HCT116 (cell line): ENCODE measurements around the gene FOXN3. TPM values are rescaled to one million over a fixed set of nuclear protein-coding genes. Genes with fewer than 3 reads are reported as not detected.

ENCODE experiments used
- ATAC-seq: fragments of 200-7000 bp; cut with Tn5 transposase; 2 replicates; pipeline ENCODE4 v1.9.1; 2020; ENCODE audit warnings: mild to moderate bottlenecking, moderate library complexity
- BruUV-seq: library from RNA; stranded (reverse); fragments of 400-500 nt; replicated peaks from 2 replicates; lab custom pipeline; 2021; lab: Mats Ljungman, UMichigan
- CTCF ChIA-PET: fragments of 300-600 bp; sonication (Branson Sonifier 250); formaldehyde crosslinking; loops from one replicate; lab custom pipeline; 2021; ENCODE audit warnings: antibody characterized with exemption; lab: Charles Lee
- POLR2A ChIA-PET: fragments of 300-600, 350-600 bp; sonication (Branson Sonifier 250); formaldehyde crosslinking; loops from one replicate; lab custom pipeline; 2021; ENCODE audit warnings: antibody characterized with exemption; lab: Charles Lee
- RAD21 ChIA-PET, 2 experiments: fragments of 300-600 bp; sonication (Branson Sonifier 250); formaldehyde crosslinking; loops; one replicate each; lab custom pipeline; 2023; ENCODE audit warnings: low total read pairs in 2 of 2; ENCODE audit not compliant: uncharacterized antibody in 2 of 2, unreplicated experiment in 2 of 2, low non-redundant PET in 1 of 2; lab: Charles Lee
- DNase-seq: peaks from one replicate; pipeline ENCODE4 v3.0.0-alpha.2; 2010; ENCODE audit warnings: low read depth, low spot score
- H2AFZ ChIP-seq: fragments of 200-600 bp; shearing (Covaris generic), sonication (generic); 2 replicates; pipeline ENCODE4 v1.6.1; 2017; ENCODE audit warnings: low read depth, mixed run types, mixed read lengths, antibody characterized with exemption, low read length; ENCODE audit not compliant: poor library complexity, severe bottlenecking
- H3K27ac ChIP-seq: 2 replicates; pipeline ENCODE4 v1.5.1; 2012; ENCODE audit warnings: low read depth, low read length
- H3K27me3 ChIP-seq: fragments of 200-600 bp; sonication (generic); 2 replicates; pipeline ENCODE4 v1.6.1; 2016; ENCODE audit warnings: mixed run types, low read length, mixed read lengths; ENCODE audit not compliant: insufficient read depth
- H3K36me3 ChIP-seq, 2 experiments: fragments of 200-500 bp in 1 of 2; fragments of 200-600 bp in 1 of 2; sonication (Bioruptor generic) in 1 of 2; sonication (generic) in 1 of 2; 2 replicates each; pipeline versions ENCODE4 v1.5.1 to v1.6.1; 2014 to 2016; ENCODE audit warnings: low read length in 2 of 2, inconsistent platforms in 1 of 2, mixed read lengths in 1 of 2, mixed run types in 1 of 2; ENCODE audit not compliant: insufficient read depth in 2 of 2, control insufficient read depth in 1 of 2
- H3K4me1 ChIP-seq, 2 experiments: fragments of 200-600 bp in 1 of 2; sonication (generic) in 1 of 2; 2 replicates each; pipeline versions ENCODE4 v1.5.1 to v1.6.1; 2012 to 2017; ENCODE audit warnings: low read length in 2 of 2, inconsistent platforms in 1 of 2, mild to moderate bottlenecking in 1 of 2, mixed read lengths in 1 of 2, mixed run types in 1 of 2, moderate library complexity in 1 of 2; ENCODE audit not compliant: insufficient read depth in 2 of 2, control insufficient read depth in 1 of 2
- H3K4me2 ChIP-seq: fragments of 200-600 bp; sonication (generic); 2 replicates; pipeline ENCODE4 v1.6.1; 2017; ENCODE audit warnings: mixed run types, low read length, mixed read lengths
- H3K4me3 ChIP-seq, 2 experiments: fragments of 200-600 bp in 1 of 2; sonication (generic) in 1 of 2; replicated peaks in 1 of 2; 2 replicates each; pipeline ENCODE4 v1.5.1; 2011 to 2016; ENCODE audit warnings: low read length in 2 of 2, control low read depth in 1 of 2, low read depth in 1 of 2, mild to moderate bottlenecking in 1 of 2, mixed read lengths in 1 of 2, mixed run types in 1 of 2
- H3K79me2 ChIP-seq: fragments of 200-600 bp; sonication (generic); 2 replicates; pipeline ENCODE4 v1.6.1; 2017; ENCODE audit warnings: mild to moderate bottlenecking, mixed run types, low read length, moderate library complexity, mixed read lengths; ENCODE audit not compliant: insufficient read depth
- H3K9ac ChIP-seq: fragments of 200-600 bp; sonication (generic); 2 replicates; pipeline ENCODE4 v1.6.1; 2016; ENCODE audit warnings: low read length, mixed read lengths
- H3K9me2 ChIP-seq: fragments of 200-600 bp; sonication (generic), shearing (Covaris generic); 2 replicates; pipeline ENCODE4 v1.6.1; 2017; ENCODE audit warnings: mixed run types, mild to moderate bottlenecking, moderate library complexity; ENCODE audit not compliant: insufficient read depth
- H3K9me3 ChIP-seq, 2 experiments: fragments of 200-500 bp in 1 of 2; fragments of 200-600 bp in 1 of 2; sonication (Bioruptor generic) in 1 of 2; sonication (generic) in 1 of 2; 2 replicates each; pipeline ENCODE4 v1.6.1; 2014 to 2017; ENCODE audit warnings: low read length in 2 of 2, mixed read lengths in 2 of 2, inconsistent platforms in 1 of 2, low read depth in 1 of 2, mild to moderate bottlenecking in 1 of 2, mixed run types in 1 of 2, moderate library complexity in 1 of 2; ENCODE audit not compliant: control insufficient read depth in 1 of 2, insufficient read depth in 1 of 2
- H4K20me1 ChIP-seq: fragments of 200-600 bp; sonication (generic), shearing (Covaris generic); 2 replicates; pipeline ENCODE4 v1.6.1; 2017; ENCODE audit warnings: mixed run types, mild to moderate bottlenecking, moderate library complexity; ENCODE audit not compliant: insufficient read depth
- CBX3 ChIP-seq: IDR thresholded peaks from 2 replicates; pipeline ENCODE4 v1.6.1; 2012; ENCODE audit warnings: low read depth
- ELF1 ChIP-seq: IDR thresholded peaks from 2 replicates; pipeline ENCODE4 v1.6.1; 2012; ENCODE audit warnings: low read depth, borderline replicate concordance
- JUND ChIP-seq: IDR thresholded peaks from 2 replicates; pipeline ENCODE4 v1.6.1; 2012
- POLR2A ChIP-seq: IDR thresholded peaks from 2 replicates; pipeline ENCODE4 v1.7.0; 2011; ENCODE audit warnings: borderline replicate concordance; ENCODE audit not compliant: insufficient read depth, insufficient read length; ENCODE audit errors: extremely low read depth
- POLR2AphosphoS5 ChIP-seq: IDR thresholded peaks from 2 replicates; pipeline ENCODE4 v1.6.1; 2011; ENCODE audit warnings: mild to moderate bottlenecking, low read depth, low read length, moderate library complexity
- SIN3A ChIP-seq: IDR thresholded peaks from 2 replicates; pipeline ENCODE4 v1.6.1; 2012; ENCODE audit warnings: low read depth
- SRF ChIP-seq: IDR thresholded peaks from 2 replicates; pipeline ENCODE4 v1.6.1; 2012; ENCODE audit warnings: low read depth
- YY1 ChIP-seq: IDR thresholded peaks from 2 replicates; pipeline ENCODE4 v1.6.1; 2011; ENCODE audit warnings: low read length, low read depth, moderate library complexity, mild to moderate bottlenecking; ENCODE audit not compliant: insufficient replicate concordance; ENCODE audit errors: extremely low read depth
- ZFX ChIP-seq: fragments of 450-650 bp; IDR thresholded peaks from 2 replicates; pipeline ENCODE4 v1.6.1; 2017
- intact Hi-C: fragments of 100-400 bp; cut with micrococcal nuclease; formaldehyde crosslinking; loops from 2 replicates; pipeline ENCODE4 v1.10.0; 2022
- total RNA-seq: library from RNA; stranded (reverse); gene quantifications from one replicate; pipeline ENCODE4 v1.2.1, GENCODE V29; 2021; ENCODE audit not compliant: unreplicated experiment
- TF ChIP-seq, protein P1 (sequence below): IDR thresholded peaks from 2 replicates; pipeline ENCODE4 v1.6.1; 2012

Gene FOXN3
- total RNA-seq, 1 experiment from 2014 or later, result 20.0 TPM

DNA sequence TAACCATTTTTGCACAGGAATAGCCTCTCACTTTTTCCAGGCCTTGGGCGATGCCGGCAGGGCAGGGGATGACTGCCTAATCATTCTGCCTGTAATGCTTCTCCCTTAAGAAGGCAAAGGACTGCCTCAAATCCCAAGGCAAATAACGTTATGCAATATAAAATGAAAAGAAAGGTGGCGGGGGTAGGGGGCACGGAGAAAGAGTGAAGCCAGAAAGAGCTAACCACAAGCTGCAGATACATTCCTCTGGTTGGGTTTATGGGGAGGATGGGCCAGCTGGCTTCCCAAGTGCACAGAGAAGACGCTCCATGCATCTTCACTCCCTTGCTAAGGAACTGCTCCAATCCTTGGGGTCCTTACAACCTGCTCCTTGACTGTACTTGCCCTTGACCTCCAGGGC lies 229.5 kb downstream of the FOXN3 start:
- ChIA-PET RAD21 (no interaction called here), POLR2A (no interaction called here), CTCF (no interaction called here)
- no peaks in the 10 kb centered on the region for H3K9me3 ChIP-seq
- H3K4me1 ChIP-seq, result peaks cover 13 to 23% of the 10 kb centered on the region in 2 experiments; a peak in 3 of 4 replicates
- H3K79me2 ChIP-seq, result no peaks in the 10 kb centered on the region
- TF ChIP-seq SIN3A (no peak), ELF1 (no peak), SRF (no peak)
- no peak overlapping the region for H3K9ac ChIP-seq
- H3K4me2 ChIP-seq, result no peak overlapping the region
- H2AFZ ChIP-seq, result no peak overlapping the region
- H3K27me3 ChIP-seq, result no peaks in the 10 kb centered on the region
- intact Hi-C loops, result no loop called here
- ATAC-seq, result no peak
- H4K20me1 ChIP-seq, result no peaks in the 10 kb centered on the region
- no peak overlapping the region for H3K4me3 ChIP-seq
- H3K27ac ChIP-seq, result no peak overlapping the region
- BruUV-seq, result no TSS peak
- no peak for DNase-seq
- peaks cover 3% of the 10 kb centered on the region; the same call in 1 of the 2 replicates for H3K9me2 ChIP-seq
- H3K36me3 ChIP-seq, result no peaks in the 10 kb centered on the region

DNA sequence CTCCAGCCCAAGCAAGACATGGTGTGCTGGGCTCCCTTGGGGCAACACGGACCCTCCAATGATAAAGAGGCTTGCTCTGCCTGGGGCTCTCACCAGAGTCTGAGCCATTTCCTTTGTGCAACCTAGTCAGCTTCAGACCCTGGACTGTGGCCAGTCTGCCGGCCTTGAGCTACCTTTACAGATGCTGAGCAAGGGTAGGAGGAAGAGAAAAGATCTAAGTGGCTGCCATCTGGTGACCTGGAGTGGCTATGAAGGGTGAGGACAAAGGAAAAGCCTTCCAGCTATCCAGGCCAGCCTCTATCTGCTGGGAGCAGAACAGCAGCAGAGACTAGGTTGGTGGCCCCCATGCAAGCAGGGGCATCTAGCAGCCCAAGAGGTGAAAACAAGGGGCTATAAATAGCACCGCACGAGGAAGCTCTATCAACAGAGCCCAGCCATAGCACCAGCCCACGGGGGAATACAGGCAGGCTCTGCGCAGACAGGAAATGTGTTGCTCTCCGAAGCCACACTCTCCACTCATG lies 230.1 kb downstream of the FOXN3 start:
- Histone ChIP-seq H3K9me3 (no peaks in the 10 kb centered on the region), H4K20me1 (no peaks in the 10 kb centered on the region), H3K9me2 (peaks cover 3% of the 10 kb centered on the region; the same call in 1 of the 2 replicates), H3K9ac (no peak overlapping the region), H3K27ac (no peak overlapping the region), H2AFZ (no peak overlapping the region), H3K27me3 (no peaks in the 10 kb centered on the region), H3K79me2 (no peaks in the 10 kb centered on the region), H3K36me3 (no peaks in the 10 kb centered on the region), H3K4me2 (peak overlapping the region; percentile 57), H3K4me1 (peaks cover 13 to 23% of the 10 kb centered on the region in 2 experiments; a peak in 3 of 4 replicates), H3K4me3 (no peak overlapping the region)
- CTCF ChIA-PET, result interaction anchor here (1.3 kb wide), 1 partner anchor 9 kb away, joined by 3 read pairs; no protein-coding TSS in a partner anchor
- DNase-seq (no peak), ATAC-seq (peak; percentile 24; the same call in 1 of the 2 replicates)
- POLR2A ChIA-PET, result no interaction called here
- no peak for TF ChIP-seq SRF
- no peak for TF ChIP-seq POLR2AphosphoS5
- TF ChIP-seq, protein P1, sequence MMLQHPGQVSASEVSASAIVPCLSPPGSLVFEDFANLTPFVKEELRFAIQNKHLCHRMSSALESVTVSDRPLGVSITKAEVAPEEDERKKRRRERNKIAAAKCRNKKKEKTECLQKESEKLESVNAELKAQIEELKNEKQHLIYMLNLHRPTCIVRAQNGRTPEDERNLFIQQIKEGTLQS, result no peak
- TF ChIP-seq CBX3, result no peak
- no peak for TF ChIP-seq POLR2A
- no peak for TF ChIP-seq ZFX
- TF ChIP-seq YY1, result no peak
- TF ChIP-seq JUND, result no peak
- RAD21 ChIA-PET, result no interaction called here
- BruUV-seq, result no TSS peak
- intact Hi-C loops, result no loop called here
